NT2/D1 (cell line): Measurements from ENCODE around the gene FBXW4.

ENCODE experiments used
- SUZ12 ChIP-seq: IDR thresholded peaks from 2 replicates; pipeline ENCODE4 v1.6.1; 2011; ENCODE audit not compliant: insufficient read length, insufficient read depth; ENCODE audit errors: extremely low read depth
- ZNF274 ChIP-seq: IDR thresholded peaks from 2 replicates; pipeline ENCODE4 v1.6.1; 2011; ENCODE audit warnings: mild to moderate bottlenecking, low read depth, low read length

DNA sequence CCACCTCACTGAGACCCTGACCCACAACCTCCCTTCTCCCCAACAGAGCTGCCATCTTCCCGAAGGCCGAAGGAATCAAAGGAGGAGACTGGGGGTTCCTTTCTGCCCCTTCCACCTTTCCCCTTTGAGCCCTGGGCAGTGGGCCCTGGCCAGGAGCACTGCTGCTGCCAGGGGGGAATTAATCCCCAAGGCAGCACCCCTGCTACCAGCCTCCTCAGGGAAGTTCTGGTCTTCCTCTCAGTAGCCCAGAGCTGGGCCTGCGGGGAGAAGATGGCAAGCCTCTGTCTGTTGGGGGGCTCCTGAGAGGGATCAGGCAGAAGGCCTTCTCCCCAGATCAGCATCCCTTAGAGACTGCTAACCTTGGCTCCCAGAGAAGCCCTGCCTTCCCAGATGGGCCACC is 81.3 kb downstream of the FBXW4 start:
- no peak for TF ChIP-seq ZNF274
- TF ChIP-seq SUZ12 = no peak
